Mesodermal cell (in vitro differentiated cells): ENCODE data around the gene IGSF22.
"Not testable (repeated sequence)": the region's sequence is repeated elsewhere in the genome, so short reads cannot be mapped to it uniquely, and the experiment has no call there.

ENCODE experiments used
- H3K27ac ChIP-seq: 2 replicates; pipeline ENCODE4 v1.7.0; 2013; ENCODE audit warnings: mild to moderate bottlenecking, low read depth, low read length, moderate library complexity; ENCODE audit not compliant: severe bottlenecking
- H3K36me3 ChIP-seq: 2 replicates; pipeline ENCODE4 v1.7.1; 2013; ENCODE audit warnings: mild to moderate bottlenecking, low read length, moderate library complexity; ENCODE audit not compliant: control insufficient read depth, insufficient read depth
- H3K4me1 ChIP-seq: one replicate; pipeline ENCODE4 v1.7.1; 2013; ENCODE audit warnings: mild to moderate bottlenecking, low read length; ENCODE audit not compliant: insufficient read depth, control insufficient read depth, poor library complexity, severe bottlenecking
- H3K4me3 ChIP-seq: 2 replicates; pipeline ENCODE4 v1.7.0; 2013; ENCODE audit warnings: low read length, control low read depth, mild to moderate bottlenecking; ENCODE audit not compliant: insufficient read depth, poor library complexity, severe bottlenecking; ENCODE audit errors: extremely low read depth
- H3K9me3 ChIP-seq: 2 replicates; pipeline ENCODE4 v1.7.1; 2013; ENCODE audit warnings: mild to moderate bottlenecking, low read length, moderate library complexity; ENCODE audit not compliant: control insufficient read depth
- WGBS, 2 experiments: methylation state at CpG; one replicate each; pipeline ENCODE4 v1.1.5; 2013; ENCODE audit warnings: missing lambda C conversion rate in 2 of 2; ENCODE audit not compliant: insufficient coverage in 2 of 2; 5-methylcytosine and 5-hydroxymethylcytosine counted together

The IGSF22 gene

DNA sequence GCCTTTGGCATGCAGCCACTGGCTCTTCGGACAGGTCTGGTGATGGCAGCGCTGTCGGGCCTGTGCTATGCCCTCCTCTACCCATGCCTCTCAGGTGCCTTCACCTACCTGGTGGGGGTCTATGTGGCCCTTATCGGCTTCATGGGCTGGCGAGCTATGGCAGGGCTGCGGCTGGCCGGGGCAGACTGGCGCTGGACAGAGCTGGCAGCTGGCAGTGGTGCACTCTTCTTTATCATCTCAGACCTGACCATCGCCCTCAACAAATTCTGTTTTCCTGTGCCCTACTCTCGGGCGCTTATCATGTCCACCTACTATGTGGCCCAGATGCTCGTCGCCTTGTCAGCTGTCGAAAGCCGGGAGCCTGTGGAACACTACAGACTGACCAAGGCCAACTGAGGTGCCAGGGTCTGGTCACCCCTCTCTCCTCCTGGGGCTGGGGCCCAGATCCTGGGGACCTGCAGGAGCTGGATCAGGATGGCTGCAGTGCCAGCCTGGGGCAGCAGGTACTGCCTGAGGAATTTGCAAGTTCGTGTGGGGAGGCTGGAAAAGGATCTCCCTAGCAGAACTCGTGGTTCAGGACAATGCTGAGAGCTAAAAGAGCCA lies 24.3 kb downstream of the IGSF22 start:
- Histone ChIP-seq H3K9me3 (no peaks in the 10 kb centered on the region), H3K4me1 (peaks cover 4% of the 10 kb centered on the region), H3K36me3 (no peaks in the 10 kb centered on the region), H3K4me3 (no peak overlapping the region), H3K27ac (no peak overlapping the region)
- 90 to 93% methylated on average over 14 to 15 of the region's 17 CpGs for WGBS, 2 experiments

DNA sequence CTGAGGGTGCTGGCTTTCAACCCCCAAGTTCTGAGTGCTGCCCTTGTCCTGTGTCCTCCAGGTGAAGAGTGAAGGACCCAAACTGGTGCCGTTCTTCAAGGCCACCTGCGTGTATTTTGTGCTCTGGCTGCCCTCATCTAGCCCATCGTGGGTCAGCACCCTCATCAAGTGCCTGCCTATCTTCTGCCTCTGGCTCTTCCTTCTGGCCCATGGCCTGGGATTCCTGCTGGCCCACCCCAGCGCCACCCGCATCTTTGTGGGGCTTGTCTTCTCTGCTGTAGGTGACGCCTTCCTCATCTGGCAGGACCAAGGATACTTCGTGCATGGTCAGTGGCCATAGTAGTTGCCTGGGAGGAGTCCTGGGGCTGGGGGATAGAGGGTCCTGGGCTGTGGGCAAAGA lies 25.1 kb downstream of the IGSF22 start:
- WGBS, 2 experiments, result 89 to 95% methylated on average over 5 to 7 of the region's 7 CpGs
- H3K4me1 ChIP-seq, result peaks cover 4% of the 10 kb centered on the region
- H3K36me3 ChIP-seq, result no peaks in the 10 kb centered on the region

DNA sequence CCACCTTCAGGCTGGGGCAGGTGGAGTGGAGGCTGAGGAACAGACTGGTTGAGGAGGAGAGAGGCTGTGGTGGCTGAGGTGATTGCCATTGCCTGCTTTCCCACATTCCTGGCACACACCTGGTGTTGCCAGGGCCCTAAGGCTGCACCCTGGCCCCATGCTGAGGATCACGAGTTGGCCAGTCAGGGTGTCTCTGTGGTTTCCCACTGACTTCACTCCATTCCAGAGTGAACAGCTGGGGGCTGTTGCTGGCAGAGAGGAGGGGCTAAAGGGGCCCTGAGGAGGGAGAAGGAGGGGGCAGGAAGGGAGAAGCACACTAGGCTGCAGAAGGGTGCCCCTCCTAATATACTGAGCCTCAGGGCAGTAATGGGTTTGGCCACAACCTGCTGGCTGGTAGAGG lies 25.6 kb downstream of the IGSF22 start:
- H3K27ac ChIP-seq, result no peak overlapping the region
- peaks cover 4% of the 10 kb centered on the region for H3K4me1 ChIP-seq
- WGBS, 2 experiments, result 70% methylated on average over 1 of the region's 1 CpG; no CpG with 5 or more reads in 1 of the 2 experiments
- no peak overlapping the region for H3K4me3 ChIP-seq
- H3K9me3 ChIP-seq, result no peaks in the 10 kb centered on the region
- H3K36me3 ChIP-seq, result no peaks in the 10 kb centered on the region

More for the DNA sequence above, 25.1 kb downstream of the IGSF22 start:
- Histone ChIP-seq H3K4me3 (no peak overlapping the region), H3K9me3 (no peaks in the 10 kb centered on the region), H3K27ac (no peak overlapping the region)

DNA sequence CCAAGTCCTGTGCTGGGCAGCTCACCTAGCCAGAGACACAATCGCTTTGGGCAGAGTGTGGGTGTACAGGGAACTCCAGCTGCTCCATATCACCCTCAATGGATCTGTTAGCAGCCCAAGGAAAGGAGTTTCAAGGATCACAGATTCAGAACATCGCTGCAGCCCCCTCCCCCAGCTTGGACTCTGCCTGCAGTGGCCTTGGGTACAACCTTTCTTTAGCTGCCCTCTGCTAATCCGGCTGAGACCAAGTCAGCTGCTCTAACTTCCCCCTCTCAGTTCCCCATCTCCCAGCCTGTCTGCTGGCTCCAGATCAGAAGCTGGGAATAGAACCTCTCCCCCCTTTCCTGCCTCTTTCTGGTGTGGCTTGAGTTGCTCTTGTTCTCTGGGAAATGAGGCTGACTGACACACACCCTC lies 26.1 kb downstream of the IGSF22 start:
- Histone ChIP-seq H3K4me3 (no peak overlapping the region), H3K36me3 (no peaks in the 10 kb centered on the region), H3K4me1 (peaks cover 4% of the 10 kb centered on the region), H3K9me3 (no peaks in the 10 kb centered on the region), H3K27ac (no peak overlapping the region)
- 86 to 88% methylated on average over 2 to 3 of the region's 3 CpGs for WGBS, 2 experiments

DNA sequence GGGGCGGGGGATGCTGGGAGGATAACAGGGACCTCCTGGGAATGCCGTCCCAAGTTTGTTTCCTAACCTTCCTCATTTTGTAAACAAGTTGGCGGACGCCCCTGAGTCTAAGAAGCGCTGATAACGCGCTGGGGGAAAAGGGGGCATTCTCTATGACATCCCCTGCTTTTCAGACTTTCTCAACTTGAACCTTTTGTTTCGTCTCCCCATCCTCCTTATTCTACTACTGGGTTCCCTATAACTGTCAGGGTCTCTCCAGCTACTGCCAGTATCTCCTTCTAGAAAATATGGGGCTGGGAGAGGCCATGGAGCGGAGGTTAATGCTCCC lies 26.8 kb downstream of the IGSF22 start:
- Histone ChIP-seq H3K4me1 (peaks cover 4% of the 10 kb centered on the region), H3K36me3 (no peaks in the 10 kb centered on the region), H3K9me3 (no peaks in the 10 kb centered on the region), H3K4me3 (peak overlapping the region; percentile 65), H3K27ac (peak overlapping the region; percentile 79)
- WGBS, 2 experiments, result 1 to 2% methylated on average over 6 to 7 of the region's 9 CpGs

DNA sequence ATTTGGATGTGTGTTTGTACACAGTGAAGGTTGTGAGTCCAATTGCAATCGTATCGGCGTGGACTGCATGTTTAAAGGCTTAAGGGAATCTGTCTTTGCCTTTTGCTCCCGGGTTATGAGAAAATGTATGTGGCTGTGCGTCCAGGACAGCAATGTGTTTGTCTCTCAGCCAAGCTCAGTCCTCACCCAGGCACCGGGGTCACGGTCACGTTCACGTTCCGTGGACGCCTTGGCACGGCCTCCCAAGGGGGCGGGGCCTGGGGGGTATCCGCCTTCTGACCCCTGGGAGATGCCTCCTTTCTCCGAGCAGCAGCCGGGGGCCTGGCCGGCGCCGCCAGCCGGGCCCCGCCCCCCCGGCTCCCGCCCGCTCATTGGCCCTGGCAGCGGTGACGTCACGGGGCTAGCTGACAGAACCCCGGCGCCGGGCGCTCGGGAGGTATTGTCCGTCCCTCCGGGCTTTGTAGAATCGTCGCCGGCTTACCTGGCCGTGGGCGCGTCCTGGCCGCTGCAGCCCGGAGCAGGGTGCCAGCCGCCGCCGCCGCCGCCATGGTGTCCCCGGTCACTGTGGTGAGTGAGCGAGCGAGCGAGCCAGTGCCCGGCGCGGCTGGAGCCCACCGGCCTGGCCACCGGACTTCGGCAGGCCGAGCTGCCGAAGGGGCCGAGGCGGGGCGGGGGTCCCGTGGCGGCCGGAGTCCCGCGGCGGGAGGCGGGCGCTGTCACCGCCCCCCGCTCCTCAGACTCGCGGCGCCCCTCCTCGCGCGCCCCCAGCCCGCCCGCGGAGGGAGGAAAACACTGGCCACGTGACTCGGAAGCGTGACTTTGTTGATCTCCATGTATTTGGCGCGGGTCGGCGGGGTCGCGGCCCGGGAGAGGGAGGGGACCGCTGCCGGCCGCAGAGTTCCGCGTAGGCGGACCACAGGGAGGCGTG lies 27.4 kb downstream of the IGSF22 start, which contains the start of gene TMEM86A:
TMEM86A (plus strand) TSS at position 439 of the 928 bp plus-strand sequence; CDS start at position 547, 108 bp downstream.
- WGBS, 2 experiments, result 3% methylated on average over 77 to 85 of the region's 98 CpGs
- no peaks in the 10 kb centered on the region for H3K36me3 ChIP-seq
- peaks cover 4% of the 10 kb centered on the region for H3K4me1 ChIP-seq
- no peaks in the 10 kb centered on the region for H3K9me3 ChIP-seq
- peak within 1 kb of the TSS; percentile 79 for H3K27ac ChIP-seq
- peak within 1 kb of the TSS; percentile 65 for H3K4me3 ChIP-seq

DNA sequence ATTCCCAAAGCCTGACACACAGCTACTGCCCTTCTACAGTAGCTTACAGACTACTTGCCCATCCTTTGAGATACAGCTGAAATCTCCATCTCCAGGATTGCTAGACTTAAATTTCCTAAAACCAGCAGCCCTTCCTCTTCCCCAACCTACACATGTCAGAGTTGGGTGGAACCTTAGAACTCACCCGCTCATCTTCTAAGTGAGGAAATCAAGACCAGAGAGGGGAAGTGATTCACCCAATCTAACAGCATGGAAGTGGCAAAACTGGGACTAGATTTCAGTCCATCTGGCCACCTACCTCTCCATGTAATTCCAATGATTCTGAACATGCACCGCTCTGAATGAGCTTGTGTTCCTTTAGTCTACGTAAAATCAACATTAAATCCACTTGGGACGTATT lies 28.4 kb downstream of the IGSF22 start:
- Histone ChIP-seq H3K27ac (no peak overlapping the region), H3K36me3 (no peaks in the 10 kb centered on the region), H3K4me3 (no peak overlapping the region), H3K4me1 (peaks cover 4% of the 10 kb centered on the region), H3K9me3 (no peaks in the 10 kb centered on the region)
- 89 to 100% methylated on average over 3 to 4 of the region's 4 CpGs for WGBS, 2 experiments

DNA sequence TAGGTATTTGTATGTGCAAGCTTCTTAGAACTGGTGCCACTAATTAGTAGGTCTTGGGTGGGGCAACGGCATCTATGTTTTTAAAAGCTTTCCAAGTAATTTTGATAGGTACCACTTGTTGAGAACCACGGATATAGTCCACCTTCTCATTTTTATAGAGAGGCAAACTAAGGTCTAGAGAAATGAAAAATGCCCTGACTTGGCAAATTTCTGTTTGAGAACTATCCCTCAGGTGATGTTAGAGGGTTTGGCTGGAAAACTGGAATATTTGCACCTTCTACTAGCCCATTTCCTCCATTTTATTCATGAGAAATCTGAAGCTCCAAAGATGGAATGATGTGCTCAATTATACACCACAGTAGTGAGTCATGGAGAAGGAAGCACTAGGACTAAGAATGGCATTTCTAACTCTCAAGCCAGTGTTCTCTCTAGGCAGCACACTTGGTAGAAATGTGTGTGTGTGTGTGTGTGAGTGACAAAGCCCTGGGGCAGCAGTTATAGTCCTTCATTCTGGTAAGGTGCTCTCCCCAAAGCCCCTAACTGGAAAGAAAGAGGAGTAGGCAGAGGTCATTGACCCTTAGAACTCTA lies 29.3 kb downstream of the IGSF22 start:
- no peak overlapping the region for H3K27ac ChIP-seq

DNA sequence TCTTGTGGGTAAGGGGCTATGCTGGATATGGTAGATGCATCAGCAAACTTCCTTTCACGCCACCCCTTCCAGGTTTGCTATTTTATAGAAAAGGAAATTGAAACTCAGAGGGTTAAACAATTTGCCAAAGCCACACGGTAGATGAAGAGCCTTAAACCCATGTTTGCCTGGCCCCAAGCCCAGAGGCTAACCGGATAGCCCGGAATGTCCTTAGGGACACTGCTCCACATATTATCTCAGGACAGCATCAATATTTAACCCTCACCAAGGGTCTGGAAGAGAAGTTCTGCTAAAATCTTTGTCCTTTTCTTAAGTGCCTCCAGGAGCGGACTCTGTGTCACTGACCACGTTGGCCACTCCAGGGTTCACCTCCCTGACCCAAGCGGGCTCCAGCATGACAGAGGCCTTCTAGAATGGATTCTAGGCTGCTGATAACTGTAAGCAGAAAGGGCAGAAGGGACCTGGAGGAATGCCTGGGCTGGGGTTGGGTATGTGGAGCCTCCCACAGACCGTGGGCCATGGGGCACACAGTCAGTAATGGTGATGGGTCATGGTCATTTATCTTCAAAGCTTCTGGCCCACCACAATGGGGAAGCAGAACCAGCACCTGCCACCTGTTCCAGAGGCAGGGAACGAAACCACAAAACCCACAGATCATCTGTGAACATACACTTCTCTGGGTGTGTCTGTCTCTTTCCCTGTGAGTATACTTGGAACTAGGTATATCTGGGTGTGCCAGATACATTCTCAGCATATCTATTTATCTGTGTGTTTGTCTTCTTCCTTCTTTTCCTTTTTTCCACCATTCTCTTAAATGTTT lies 32.8 kb downstream of the IGSF22 start:
- WGBS, 2 experiments, result 88 to 94% methylated on average over 6 to 7 of the region's 9 CpGs
- no peaks in the 10 kb centered on the region for H3K4me1 ChIP-seq
- no peaks in the 10 kb centered on the region for H3K36me3 ChIP-seq
- no peak overlapping the region for H3K27ac ChIP-seq
- H3K9me3 ChIP-seq, result no peaks in the 10 kb centered on the region
- H3K4me3 ChIP-seq, result no peak overlapping the region

More for the DNA sequence above, 29.3 kb downstream of the IGSF22 start:
- no peaks in the 10 kb centered on the region for H3K9me3 ChIP-seq
- no peak overlapping the region for H3K4me3 ChIP-seq
- 67 to 100% methylated on average over 1 of the region's 2 CpGs for WGBS, 2 experiments
- H3K4me1 ChIP-seq, result peaks cover 4% of the 10 kb centered on the region
- no peaks in the 10 kb centered on the region for H3K36me3 ChIP-seq

DNA sequence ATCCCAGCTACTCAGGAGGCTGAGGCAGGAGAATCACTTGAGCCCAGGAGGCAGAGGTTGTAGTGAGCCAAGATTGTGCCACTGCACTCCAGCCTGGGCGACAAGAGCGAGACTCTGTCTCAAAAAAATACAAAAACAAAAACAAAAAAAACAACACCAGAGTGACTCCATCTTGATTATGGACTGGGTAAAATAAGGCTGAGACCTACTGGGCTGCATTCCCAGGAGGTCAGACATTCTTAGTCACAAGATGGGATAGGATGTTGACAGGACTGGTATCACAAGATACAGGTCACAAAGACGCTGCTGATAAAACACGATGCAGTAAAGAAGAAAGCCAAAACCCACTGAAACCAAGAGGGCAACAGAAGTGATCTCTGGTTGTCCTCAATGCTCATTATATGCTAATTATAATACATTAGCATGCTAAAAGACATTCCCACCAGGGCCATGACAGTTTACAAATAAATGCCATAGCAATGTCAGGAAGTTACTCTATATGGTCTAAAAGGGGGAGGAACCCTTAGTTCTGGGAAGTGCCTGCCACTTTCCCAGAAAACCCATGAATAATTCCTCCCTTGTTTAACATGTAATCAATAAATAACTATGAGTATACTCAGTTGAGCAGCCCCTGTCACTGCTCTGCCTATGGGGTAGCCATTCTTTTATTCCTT lies 34.4 kb downstream of the IGSF22 start:
- 79% methylated on average over 2 of the region's 4 CpGs; no CpG with 5 or more reads in 1 of the 2 experiments for WGBS, 2 experiments

More for the DNA sequence above, 34.4 kb downstream of the IGSF22 start:
- not testable (repeated sequence) for H3K27ac ChIP-seq, H3K4me3 ChIP-seq, H3K36me3 ChIP-seq, H3K4me1 ChIP-seq, H3K9me3 ChIP-seq
